Measurements from ENCODE around the gene FBXO36.
"Not testable (repeated sequence)": the region's sequence is repeated elsewhere in the genome, so short reads cannot be mapped to it uniquely, and the experiment has no call there.

FBXO36 gene, protein sequence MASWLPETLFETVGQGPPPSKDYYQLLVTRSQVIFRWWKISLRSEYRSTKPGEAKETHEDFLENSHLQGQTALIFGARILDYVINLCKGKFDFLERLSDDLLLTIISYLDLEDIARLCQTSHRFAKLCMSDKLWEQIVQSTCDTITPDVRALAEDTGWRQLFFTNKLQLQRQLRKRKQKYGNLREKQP

DNA sequence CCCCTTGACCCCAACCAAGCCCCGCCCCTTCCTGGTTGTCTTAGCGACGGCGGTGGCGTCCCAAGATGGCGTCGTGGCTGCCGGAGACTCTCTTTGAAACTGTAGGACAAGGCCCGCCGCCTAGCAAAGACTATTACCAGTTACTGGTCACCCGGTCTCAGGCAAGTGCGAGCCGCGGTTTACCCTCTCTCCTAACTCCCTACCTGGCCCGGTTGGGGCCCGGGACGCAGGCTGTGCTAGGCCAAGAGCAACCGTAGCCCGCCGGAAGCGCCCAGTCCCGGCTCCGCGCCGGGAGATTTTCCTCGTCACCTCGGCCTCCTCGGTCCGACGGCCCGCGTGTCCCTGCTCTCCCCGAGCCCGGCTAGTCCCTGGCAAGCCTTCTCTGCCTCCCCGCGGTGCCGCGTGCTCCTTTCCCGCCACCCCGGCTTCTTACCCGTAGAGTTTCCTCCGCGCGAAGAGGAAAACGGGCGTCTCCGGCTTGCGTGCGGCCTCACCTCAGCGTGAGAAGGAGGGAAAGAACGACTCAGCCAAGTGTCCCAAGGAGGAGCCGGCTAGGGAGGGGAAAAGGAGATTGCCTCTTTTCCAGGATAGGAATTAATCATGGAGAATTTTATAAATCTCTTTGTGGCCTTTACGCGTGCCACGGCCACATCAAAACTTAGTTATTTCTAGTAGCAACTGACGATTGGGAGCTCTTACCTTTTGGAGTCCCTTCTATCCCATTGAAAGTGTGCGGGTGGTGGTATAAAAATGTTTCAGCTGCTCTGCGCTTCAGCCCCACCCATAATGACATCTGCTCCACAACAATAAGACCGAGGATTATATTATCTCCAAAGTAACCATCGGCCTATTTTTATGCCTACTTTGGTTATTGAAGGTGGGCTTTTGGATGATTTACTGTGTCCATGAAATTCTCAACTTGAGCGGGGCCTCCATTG lies at the start of gene FBXO36:
Gene FBXO36, plus strand, starts transcription at position 55 of the 938 bp plus-strand sequence. Its CDS starts 11 bp downstream, at position 66.
- DNase-seq: peak; percentile 89

DNA sequence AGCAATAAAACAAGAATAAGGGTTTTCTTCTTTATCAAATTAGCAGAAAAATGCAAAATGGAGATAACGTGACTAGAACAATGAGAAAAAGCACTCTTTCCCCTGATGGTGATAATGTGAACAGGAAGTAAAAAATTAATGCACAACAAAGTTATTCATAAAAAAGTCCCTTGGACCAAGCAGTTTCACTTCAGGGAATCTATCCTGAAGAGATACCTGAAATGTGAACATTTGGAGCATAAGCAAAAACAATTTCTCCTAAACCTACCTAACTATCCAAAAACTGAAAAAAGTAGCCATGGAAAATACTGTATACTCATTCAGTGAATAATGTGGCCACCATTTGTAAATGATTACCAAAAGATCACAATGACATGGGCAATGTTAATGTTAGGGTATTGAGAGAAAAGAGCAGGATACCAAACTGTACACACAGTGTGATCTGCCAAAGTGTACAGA lies 49.2 kb upstream of the FBXO36 start:
- DNase-seq: no peak

DNA sequence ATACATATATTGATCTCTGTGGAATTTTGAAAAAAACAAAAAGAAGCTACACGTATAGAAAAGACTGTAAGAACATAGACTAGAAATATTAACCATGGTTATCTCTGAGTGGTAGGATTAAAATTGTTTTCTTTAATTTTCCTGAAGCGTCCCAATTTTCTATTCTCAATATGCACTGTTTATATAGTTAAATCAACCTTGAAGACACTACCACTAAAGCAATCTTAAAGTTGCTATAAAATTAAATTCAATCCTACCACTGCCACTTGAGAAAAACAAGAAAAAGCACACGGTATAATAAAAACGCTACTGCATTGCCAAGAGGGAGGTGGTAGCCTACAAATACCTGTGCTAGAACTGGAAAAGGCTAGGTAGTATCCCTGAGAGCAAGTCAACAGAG lies 47.7 kb upstream of the FBXO36 start:
- no peak for DNase-seq

DNA sequence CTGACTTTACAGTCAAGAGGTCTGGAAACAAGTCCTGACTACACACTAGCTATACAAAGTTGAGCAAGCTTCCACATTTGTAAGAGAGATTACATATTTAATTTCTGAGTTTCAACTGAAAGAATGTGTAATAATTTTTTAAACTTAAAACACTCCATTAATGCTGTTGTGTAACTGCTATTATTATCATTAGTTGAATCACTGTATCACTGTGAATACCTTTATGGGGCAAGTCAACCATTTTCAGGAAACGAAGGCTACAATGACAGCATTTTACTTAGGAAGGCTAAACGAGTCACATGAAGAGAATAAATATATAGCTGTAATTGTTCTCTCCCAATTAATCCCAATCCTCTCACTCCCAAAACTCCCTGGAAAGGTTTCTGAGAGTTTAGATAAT lies 46.8 kb upstream of the FBXO36 start:
- DNase-seq: no peak

DNA sequence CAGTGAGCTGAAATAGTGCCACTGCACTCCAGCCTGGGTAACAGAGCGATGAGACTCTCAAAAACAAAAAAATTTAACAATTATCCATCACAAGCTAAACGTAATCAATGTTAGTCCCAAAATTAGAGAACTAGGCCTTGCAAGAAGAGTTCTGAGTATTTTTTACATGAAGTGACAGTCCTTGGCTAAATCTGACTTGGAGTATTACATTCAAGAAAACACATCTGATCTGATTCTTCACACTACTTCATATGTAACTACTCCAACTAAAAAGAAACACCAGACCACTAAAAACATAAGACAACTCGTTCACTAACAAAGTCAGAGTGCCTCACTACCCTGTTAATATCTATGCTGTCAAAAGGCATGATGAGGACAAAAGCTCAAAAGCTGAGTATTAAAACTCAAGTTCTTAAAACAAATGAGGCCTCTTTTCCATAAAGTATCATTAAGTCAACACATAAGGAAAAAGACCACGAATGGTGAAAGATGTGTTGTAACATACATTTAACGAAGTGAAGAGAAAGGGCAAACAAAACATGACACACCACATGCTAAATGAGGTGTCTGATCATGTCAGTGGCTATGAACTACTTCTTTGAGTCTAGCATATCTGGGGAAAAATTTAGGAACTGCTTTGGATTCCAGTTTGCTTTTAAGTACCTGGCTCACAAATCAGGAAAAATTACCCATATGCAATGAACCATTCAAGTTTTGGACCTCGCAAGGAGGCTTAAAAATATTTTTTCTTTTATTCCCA lies 42.9 kb upstream of the FBXO36 start:
- no peak for DNase-seq

DNA sequence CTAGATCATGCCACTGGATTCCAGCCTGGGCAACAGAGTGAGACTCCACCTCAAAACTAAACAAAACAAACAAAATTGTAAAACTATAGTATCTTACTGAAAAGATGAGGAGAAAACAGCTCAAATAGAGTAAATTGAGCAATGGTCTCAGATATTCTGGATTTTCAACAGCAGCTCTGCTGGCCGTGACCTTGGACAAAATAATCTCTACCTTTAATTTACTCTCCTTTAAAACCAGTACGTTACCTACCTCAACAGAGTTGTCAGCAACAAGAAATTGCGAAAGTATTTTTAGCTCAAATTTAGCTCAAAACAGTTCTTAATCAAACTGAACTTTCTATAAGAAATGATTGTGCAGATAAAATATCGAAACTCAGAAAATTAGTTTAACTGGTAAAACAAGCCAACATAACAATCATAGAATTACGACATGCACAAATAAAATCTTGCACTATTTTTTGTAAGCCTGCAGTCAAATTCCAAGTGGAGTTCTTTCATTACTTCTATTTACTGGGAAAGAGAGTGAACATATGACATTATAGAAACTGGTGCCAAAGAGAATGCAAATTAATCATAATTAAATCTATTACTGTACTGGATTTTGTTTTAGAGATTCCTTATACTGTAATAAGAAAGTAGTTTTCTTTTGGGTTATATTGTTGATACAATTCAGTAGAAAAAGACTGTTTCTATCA lies 41.3 kb upstream of the FBXO36 start:
- DNase-seq: no peak

DNA sequence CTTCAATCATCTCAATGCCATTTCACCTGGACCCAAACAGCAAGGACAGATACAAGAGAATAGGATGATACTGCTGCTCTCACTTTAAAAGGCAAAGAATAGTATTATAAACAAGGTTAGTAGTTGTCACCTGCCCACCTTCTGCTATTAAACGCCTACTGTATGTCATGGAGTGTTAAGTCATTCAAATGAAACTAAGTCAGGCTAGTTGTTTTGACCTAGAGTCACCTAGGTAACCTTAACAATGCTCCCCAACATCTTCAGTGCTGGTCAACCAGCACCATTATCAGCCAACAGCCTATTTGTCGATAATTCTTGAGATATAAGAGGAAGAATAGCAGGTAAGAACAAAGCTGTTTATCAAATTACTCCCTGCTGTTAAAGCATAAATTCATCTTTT lies 39.7 kb upstream of the FBXO36 start:
- no peak for DNase-seq

DNA sequence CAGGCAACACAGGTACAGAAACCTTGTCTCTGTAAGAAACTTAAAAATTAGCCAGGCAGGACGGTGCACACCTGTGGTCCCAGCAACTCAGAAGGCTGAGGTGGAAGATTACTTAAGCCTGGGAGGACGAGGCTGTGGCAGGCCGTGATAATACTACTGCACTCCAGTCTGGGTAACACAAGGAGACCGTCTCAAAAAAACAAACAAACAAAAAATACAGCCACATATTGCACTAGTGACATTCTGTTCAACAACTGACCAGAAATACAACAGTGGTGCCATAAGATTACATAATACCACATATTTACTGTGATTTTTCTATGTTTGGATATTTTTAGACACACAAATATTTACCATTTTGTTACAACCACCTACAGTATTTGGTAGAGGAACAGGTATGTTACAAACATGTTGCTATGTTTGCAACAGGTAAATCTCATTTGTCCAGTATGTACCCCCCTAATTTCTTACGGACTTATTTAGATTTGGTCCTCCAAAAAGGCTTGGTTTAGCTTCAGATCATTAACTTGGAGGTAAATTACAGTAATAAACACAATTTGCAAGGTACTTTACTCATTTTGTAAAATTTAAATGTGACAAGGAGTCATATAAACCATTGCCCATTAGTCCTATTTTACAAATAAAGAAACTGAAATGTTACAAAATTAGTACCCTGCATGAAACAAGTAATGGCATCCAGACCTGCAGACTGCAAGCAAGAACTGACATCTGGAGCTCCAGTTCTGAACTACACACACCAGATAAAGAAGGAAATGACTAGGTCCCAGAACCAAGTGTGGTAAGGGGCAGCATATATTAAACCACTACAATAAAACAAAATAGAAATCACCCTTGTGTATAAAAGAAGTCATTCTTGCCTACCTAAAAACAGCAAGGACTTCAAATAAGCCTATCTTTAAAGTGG lies 37.3 kb upstream of the FBXO36 start:
- DNase-seq: no peak

DNA sequence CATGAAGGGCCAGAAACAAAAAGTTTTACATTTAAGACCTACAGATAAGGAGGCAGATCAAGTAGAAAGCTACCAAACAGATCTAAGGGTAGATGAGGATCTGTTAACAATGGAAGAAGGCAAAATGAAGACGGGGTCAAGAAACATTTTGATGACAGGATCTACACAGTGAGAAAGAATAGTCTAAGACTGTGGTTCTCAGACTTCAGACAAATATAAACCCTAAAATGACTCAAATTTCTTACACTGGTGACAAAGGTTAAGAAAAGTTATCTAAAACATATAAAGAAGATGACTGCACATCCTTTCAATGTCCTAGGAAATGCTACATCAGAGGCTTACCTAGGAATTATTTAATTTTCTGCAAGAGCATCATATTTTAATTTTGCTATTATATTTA lies 34.9 kb upstream of the FBXO36 start:
- no peak for DNase-seq

DNA sequence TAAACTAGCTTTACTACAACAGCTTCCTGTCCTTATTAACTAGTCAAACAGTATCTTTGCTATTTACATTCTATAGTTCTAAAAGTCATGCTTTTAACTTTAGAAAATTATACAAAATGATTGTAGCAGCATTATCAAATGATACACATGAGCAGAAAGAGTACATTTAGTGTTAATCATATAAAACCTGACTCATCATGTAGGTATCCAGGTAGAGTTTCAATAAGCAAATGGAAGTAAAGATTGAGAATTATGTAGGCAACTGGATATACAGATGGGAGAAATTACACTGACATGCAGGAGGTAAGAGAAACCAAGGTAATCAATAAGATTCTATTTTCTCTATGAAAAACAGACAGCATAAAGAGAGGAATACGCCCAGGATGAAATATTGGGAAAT lies 34.3 kb upstream of the FBXO36 start:
- no peak for DNase-seq

DNA sequence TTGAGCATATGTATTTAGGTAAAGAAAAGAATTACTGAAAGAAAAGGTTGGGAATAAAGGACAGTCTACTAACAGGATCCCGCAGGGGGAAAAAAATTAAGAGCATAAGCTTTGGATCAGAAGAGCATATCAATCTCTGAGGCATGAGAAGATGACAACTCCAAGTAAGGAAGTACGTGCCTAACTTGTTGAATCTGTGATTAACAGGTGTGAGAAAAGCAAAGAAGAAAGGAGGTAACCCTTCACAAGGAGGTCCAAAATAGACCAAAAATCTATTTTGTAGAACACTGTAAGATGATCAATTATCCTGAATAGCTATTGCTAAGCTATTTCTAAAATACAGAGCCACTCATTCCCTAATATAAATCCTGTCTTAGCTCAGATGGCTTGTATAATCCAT lies 33.3 kb upstream of the FBXO36 start:
- DNase-seq: no peak

DNA sequence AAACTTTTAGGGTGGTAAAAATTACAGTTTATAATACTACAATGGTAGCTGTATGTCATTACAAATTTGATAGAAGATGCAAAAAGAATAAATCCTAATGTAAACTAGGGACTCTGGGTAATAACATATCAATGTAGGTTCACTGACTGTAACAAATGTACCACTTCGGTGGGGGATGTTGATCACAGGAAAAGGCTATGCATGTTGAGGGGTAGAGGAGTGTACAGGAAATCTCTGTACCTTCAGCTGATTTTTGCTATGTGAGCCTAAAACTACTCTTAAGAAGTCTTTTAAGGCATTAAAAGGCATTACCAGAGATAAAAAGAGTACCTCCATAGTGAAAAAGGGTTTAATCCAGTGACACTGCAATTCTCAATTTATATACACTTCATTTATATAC lies 25.4 kb upstream of the FBXO36 start:
- no peak for DNase-seq

DNA sequence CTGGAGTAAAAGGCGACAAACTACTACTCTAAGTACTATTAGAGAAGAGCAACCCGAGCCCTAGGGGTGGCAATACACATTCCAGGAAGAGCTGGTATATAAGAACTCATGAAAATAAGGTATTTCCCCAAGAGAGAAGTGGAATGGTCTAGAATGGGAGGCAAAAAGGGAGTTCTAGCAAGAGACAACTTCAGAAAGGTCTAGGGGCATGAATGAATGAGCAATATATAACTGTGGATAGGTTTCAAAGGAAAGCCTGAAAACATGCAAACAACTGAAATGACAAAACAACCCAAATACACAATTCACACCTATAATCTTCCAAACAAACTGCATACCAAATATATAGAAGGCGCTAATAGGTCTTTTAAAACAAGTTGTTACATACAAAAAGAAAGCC lies 22.7 kb upstream of the FBXO36 start:
- no peak for DNase-seq

DNA sequence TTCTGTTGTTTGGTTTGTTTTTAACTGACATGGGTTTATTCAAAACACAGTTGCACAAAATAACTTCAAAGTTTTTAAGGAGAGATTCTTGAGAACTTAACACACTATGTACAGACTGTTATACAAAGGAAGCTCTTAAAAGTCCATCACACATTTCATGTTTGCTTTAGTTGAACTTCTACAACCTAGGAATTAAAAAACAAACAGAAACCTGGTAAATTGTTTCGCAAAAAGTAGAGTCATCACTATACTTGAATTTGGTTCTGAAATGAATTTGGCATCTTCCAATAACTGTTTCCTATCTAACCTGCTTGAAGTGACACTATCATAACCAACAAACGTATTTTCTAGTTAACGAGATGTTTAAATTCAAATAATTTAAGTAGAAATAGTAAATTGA lies 22.3 kb upstream of the FBXO36 start:
- DNase-seq: no peak

DNA sequence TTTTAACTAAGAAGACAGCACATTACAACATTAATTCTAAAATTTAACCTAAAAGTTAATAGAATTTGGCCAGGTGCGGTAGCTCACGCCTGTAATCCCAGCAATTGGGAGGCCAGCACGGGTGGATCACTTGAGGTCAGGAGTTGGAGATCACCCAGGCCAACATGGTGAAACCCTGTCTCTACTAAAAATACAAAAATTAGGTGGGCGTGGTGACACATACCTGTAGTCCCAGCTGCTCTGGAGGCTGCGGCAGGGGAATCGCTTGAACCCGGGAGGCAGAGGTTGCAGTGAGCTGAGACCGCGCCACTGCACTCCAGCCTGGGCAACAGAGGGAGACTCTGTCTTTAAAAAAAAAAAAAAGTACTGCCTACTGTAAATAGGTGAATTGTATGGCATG lies 21.8 kb upstream of the FBXO36 start:
- DNase-seq: not testable (repeated sequence)

DNA sequence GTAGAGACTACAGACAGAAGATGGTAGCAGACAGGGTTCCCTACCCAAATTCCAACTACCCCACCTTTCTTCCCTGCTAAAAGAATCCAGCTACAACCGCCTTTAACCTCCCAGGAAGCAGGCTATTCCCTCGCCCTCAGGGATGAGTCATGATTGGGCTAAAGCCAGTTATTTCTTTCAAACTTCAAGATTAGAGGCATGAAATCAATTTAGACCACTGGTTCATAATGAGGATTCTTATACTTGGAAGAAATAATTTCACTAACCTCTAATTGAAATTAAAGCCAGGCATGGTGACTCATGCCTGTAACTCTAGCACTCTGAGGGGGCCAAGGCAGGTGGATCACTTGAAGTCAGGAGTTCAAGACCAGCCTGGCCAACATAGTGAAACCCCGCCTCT lies 20.5 kb upstream of the FBXO36 start:
- DNase-seq: no peak

DNA sequence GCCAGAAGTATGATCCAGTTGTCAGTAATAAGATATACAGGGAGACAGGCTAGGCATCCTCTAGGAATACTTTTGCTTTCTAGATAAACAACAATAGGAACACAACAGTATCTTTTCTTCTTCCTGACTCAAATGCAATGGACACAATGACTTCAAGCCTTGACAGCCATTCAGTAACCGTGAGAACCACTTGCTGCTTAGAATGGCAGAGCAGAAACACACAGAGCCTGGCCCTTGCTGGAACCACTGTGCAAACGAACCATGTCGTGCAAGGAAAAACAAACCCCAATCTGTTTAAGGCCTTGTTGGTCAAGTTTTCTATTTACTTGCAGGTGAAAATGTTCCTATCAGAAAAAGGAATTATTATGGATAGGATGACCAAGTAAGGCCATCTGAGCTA lies 19.3 kb upstream of the FBXO36 start:
- no peak for DNase-seq

DNA sequence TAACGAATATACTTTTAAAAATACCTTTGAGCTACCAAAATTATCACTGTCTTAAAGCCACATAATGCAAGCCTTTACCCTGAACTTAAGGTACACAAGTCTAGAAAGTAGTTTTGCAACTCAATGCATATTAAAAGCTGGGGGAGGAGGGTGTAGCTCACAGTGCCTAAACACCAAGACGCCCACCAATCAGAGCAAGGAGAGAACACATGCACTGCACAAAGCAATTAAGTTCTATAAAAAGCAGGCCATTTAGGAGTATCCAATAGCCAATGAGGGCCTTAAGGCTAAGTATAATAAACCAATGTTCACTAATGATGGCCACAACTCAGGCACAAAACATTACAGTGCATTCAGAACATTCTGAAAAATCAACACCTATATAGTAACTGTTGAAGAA lies 16.7 kb upstream of the FBXO36 start:
- no peak for DNase-seq

DNA sequence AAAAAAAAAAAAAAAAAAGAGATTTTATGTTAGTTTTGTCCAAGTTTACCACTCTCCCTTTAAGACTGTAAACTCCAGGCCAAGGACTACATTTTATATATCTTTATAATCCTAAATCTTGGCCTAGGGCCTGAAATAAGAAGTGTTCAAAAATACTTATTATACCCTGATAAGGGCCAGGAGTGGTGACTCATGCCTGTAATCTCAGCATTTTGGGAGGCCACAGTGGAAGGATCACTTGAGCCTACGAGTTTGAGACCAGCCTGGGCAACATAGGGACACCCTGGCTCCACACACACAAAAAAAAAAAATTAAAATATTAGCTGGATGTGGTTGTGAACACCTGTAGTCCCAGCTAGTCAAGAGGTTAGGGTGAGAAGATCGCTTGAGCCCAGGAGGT lies 13.2 kb upstream of the FBXO36 start:
- no peak for DNase-seq

DNA sequence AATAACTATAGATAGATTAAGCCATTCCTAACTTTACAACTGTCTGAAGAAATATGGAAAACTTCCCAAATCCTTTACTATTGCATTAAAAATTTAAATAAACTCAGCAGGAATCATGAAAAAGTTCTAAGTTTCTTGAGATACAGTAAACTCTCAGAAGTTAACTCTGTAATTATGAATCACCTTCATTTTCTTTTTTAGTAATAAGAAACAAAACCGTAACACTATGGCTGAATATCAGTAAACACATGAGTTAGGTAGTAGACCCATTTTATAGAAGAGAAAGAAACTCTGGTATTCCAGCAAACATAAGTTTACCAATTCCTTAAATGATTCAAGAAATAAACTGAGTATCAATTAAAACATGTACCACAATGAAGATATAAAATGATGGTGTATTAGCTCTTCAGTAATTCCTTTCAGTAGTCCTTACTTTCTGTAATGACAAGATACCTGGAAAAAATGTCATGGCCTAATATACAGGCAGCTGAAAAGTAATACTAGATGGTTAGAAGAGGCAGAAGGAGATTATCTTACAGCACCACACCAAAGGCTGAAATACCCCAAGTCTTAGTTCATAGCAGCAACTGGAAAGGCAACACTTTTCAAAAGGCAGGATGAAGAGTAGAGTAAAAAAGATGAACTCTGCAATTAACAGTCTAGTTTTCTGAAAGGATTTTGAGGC lies 12.0 kb upstream of the FBXO36 start:
- DNase-seq: no peak

DNA sequence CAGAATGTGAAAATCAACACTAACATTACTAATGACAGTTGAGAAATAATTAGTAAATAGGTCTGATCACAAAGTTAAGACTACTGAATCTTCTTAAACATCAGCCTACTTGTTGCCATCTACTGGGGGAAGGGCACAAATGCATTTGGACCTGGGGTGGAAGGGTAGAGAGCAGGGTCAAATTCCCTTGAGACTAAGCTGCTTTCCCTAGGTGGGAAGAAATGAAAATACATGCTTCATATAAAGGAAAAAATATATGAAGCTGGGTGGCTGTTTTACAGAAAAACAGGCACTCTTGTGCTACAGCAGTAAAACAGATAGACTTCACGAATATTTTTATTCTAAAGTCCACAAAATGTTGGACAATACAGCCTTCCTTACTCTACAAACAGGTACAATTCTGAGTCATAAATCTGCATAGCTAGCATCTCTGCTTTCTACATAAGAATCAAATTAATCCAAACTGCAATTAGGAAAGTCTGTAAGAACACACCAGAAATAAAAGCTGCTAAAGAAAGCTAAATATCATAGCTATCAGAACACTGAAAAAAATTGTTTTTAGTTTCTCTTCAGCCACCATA lies 11.4 kb upstream of the FBXO36 start:
- peak; percentile 47 for DNase-seq

Data from CD4-positive, alpha-beta T cell treated with Interleukin-21 for 1 hour (primary cell).